Measurements from ENCODE around the gene LMBRD1. TPM values are rescaled to one million over a fixed set of nuclear protein-coding genes. Genes with fewer than 3 reads are reported as not detected.

Gene LMBRD1
- total RNA-seq, result 10 to 100 TPM; 55.0 to 87.9 (median 63.3) TPM
- long read RNA-seq, donor 1, transcript LMBRD1-202 (16 exons, 2,264 nt), result major isoform, 72 of 79 reads
- long read RNA-seq, donor 1, partial matches to known transcripts, result 0 of 79 reads
- long read RNA-seq, donor 1, other reads (novel, unspliced or antisense), result 4 of 79 reads
- long read RNA-seq, donor 2, transcript LMBRD1-202 (16 exons, 2,264 nt), result major isoform, 36 of 43 reads
- long read RNA-seq, donor 2, partial matches to known transcripts, result 3 of 43 reads
- long read RNA-seq, donor 2, other reads (novel, unspliced or antisense), result 2 of 43 reads

DNA sequence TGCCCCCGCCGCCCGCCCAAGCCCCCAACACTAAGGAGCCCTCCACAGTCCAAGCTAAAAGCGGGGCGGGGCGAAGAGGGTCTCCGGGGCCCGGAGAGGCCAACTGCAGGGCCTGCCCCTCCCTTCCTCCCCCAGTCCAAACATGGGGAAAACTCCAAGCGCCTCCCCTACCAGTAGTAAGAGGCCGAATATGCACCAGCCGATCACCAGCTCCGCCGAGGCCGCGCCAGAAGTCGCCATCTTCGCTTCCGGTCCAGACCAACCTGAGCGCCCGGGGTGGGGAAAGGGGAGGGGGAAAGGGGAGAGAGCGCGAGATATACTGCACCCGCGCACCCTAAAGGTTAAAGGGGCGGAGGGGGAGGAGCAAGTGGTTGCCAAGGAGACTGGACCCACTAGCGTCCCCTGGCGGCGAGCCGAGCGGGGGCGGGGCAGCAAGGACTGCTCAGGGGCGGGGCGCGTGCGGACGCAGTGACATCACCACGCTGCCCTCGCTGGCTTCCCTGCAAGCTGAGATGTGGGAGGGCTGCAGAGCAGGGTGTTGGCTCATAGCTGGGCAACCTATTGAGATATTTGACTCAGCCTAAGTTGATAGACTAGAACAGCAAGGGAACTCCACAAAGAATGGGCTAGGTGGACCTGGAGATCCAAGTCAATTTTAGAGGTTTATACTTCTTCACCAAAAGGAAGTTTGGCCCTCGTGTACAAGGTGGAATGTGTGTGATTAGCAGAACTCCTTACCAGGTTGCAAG lies at the start of gene LMBRD1:
Gene LMBRD1, minus strand, starts transcription at position 369 of the 749 bp plus-strand sequence. Its CDS starts 129 bp downstream, at position 240.
- no peaks in the 10 kb centered on the region for H3K9me3 ChIP-seq
- DNase-seq, result peak; percentile 98 to 100 (median 99)
- peak; percentile 96 for ATAC-seq
- H3K4me1 ChIP-seq (ENCODE audit: low read depth), result peaks cover 2% of the 10 kb centered on the region
- no peaks in the 10 kb centered on the region for H3K36me3 ChIP-seq (ENCODE audit: low read depth)
- H3K4me3 ChIP-seq, result peak within 1 kb of the TSS; percentile 69
- TF ChIP-seq, protein P1, sequence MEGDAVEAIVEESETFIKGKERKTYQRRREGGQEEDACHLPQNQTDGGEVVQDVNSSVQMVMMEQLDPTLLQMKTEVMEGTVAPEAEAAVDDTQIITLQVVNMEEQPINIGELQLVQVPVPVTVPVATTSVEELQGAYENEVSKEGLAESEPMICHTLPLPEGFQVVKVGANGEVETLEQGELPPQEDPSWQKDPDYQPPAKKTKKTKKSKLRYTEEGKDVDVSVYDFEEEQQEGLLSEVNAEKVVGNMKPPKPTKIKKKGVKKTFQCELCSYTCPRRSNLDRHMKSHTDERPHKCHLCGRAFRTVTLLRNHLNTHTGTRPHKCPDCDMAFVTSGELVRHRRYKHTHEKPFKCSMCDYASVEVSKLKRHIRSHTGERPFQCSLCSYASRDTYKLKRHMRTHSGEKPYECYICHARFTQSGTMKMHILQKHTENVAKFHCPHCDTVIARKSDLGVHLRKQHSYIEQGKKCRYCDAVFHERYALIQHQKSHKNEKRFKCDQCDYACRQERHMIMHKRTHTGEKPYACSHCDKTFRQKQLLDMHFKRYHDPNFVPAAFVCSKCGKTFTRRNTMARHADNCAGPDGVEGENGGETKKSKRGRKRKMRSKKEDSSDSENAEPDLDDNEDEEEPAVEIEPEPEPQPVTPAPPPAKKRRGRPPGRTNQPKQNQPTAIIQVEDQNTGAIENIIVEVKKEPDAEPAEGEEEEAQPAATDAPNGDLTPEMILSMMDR (IDR thresholded peaks at IDR 0.05), result peak; percentile 89
- intact Hi-C loops (cut with DNase I, micrococcal nuclease), result no loop called here

DNA sequence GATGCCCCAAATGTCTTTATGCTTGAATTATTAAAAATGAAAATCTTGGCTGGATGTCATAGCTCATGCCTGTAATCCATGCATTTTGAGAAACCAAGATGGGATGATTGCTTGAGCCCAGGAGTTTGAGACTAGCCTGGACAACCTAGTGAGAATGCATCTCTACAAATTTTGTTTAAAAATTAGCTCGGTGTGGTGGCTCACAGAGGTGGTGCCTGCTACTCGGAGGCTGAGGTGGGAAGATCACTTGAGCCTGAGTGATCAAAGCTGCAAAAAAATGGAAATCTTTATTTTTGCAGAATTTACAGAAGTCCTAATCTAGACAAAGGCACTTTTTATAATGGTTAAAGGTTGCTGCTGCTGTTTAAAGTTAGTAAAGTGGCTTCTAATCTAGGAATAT lies 49.5 kb upstream of the LMBRD1 start:
- Histone ChIP-seq H3K4me3 (no peak overlapping the region), H3K9me3 (no peaks in the 10 kb centered on the region), H3K4me1 (ENCODE audit: low read depth) (peaks cover 4% of the 10 kb centered on the region), H3K36me3 (ENCODE audit: low read depth) (no peaks in the 10 kb centered on the region)
- intact Hi-C loops (cut with DNase I, micrococcal nuclease), result no loop called here
- TF ChIP-seq, protein P1 (IDR thresholded peaks at IDR 0.05), result no peak
- DNase-seq, result no peak
- ATAC-seq, result no peak

DNA sequence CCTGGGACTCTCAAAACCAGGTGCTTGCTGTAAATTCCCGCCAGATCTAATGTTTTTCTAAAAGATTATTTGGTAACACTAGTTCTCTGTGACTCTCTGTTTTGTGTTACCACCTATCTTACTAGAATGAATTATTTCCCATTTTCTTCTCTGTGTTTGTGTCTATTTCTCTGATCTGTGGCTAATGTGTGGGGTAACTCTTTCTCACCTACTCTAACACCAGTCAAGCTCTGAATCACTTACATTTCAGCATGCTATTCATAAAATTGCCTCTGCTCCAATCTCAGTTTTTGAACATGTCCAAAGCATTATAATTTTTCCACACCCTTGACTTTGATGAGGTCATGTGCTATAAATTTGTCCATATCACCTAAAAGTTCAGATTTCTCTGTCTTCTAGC lies 46.4 kb upstream of the LMBRD1 start:
- Histone ChIP-seq H3K4me1 (ENCODE audit: low read depth) (peaks cover 2% of the 10 kb centered on the region), H3K9me3 (no peaks in the 10 kb centered on the region), H3K36me3 (ENCODE audit: low read depth) (no peaks in the 10 kb centered on the region), H3K4me3 (no peak overlapping the region)
- TF ChIP-seq, protein P1 (IDR thresholded peaks at IDR 0.05), result no peak
- intact Hi-C loops (cut with DNase I, micrococcal nuclease), result no loop called here
- no peak for DNase-seq
- no peak for ATAC-seq

DNA sequence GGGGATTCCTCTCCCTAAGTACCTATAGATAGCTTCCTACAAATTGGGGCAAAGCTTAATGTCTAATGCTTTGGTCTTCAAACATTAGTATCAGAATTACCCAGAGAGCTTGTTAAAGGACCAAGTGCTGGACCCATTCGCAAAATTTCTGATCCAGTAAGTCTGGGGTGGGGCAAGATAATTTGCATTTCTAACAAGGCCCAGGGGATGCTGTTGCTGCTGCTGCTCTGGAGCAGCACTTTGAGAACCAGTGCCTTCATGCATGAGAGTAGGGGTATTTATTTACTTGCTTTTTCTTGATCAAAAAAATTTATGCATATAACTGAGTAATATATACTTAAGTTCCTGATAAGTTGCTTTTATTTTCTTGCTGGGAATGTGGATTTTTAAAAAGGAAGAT lies 45.1 kb upstream of the LMBRD1 start:
- intact Hi-C loops (cut with DNase I, micrococcal nuclease), result no loop called here
- TF ChIP-seq, protein P1 (IDR thresholded peaks at IDR 0.05), result no peak
- H3K9me3 ChIP-seq, result no peaks in the 10 kb centered on the region
- H3K36me3 ChIP-seq (ENCODE audit: low read depth), result no peaks in the 10 kb centered on the region
- H3K4me1 ChIP-seq (ENCODE audit: low read depth), result peaks cover under 1% of the 10 kb centered on the region
- DNase-seq (no peak), ATAC-seq (no peak)
- no peak overlapping the region for H3K4me3 ChIP-seq

DNA sequence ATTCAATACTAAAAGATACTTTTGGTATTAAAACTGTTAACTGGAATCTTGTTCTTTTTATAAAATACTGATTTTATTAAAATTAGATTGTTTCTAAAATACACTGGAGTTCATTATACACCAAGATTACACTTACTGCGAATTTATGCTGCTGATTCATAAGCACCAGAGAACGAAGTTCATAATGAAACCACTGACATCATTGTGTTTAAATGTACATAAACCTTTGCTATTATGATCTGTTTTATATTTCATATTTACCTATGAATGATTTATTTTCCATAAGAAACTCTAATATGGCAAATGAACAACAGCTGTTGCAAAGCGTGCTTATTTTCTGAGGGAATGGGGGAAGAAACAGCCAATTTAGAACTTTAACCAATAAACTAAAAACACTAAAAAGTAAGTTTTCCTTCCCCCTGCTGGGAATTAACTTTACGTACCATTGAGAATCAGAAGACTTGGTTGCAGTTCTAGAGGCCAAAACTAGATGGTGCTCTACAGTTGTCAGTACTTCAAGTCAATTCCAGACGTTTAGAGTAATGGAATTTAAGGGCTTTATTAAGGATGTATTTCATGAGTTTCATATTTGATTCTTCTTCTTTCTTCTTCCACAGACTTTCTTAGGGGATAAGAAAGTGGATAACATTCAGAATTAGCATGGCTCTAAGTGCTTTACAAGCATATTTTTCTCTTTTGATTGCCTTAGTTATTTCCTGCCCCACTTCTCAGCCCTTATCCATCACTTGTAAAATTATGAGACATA lies 38.8 kb upstream of the LMBRD1 start:
- H3K9me3 ChIP-seq, result no peaks in the 10 kb centered on the region
- TF ChIP-seq, protein P1 (IDR thresholded peaks at IDR 0.05), result peak; percentile 60
- no peaks in the 10 kb centered on the region for H3K4me1 ChIP-seq (ENCODE audit: low read depth)
- no peaks in the 10 kb centered on the region for H3K36me3 ChIP-seq (ENCODE audit: low read depth)
- DNase-seq, result peak in 1 of 3 donors; percentile 61
- intact Hi-C loops (cut with DNase I, micrococcal nuclease), result loop anchor here in 1 of 2 donors (5.0 kb wide), 1 partner anchor 272 kb away; no protein-coding TSS in a partner anchor
- H3K4me3 ChIP-seq, result no peak overlapping the region
- ATAC-seq, result peak; percentile 67
